ENCODE results near the gene CMSS1. TPM values are rescaled to one million over a fixed set of nuclear protein-coding genes. Genes with fewer than 3 reads are reported as not detected.

CMSS1 gene
- polyA plus RNA-seq, 2 of the 4 experiments (the other 2 are of a cell fraction), result 61.1 to 62.9 TPM

- H3K4me3 ChIP-seq, result no peak overlapping the region
- no peak for ATAC-seq
- no peaks in the 10 kb centered on the region for H3K4me1 ChIP-seq
- ChIA-PET CTCF (interaction anchor here (0.6 to 1.2 kb wide), 3 partner anchors 12 to 388 kb away, joined by 3 read pairs; no protein-coding TSS in a partner anchor), POLR2A (no interaction called here)
- FAIRE-seq, result no peak
- no peak overlapping the region for H3K27ac ChIP-seq
- H3K9me3 ChIP-seq, result peaks cover 2% of the 10 kb centered on the region; the same call in 2 of the 3 replicates
- TF ChIP-seq ZC3H11A (IDR thresholded peaks at IDR 0.05) (no peak), CHD2 (IDR thresholded peaks at IDR 0.05; ENCODE audit: low read length, partially characterized antibody) (no peak), EHMT2 (IDR thresholded peaks at IDR 0.05; ENCODE audit: low read depth) (no peak), ZNF302 (CRISPR knock-in tag; IDR thresholded peaks at IDR 0.05) (no peak), ESRRA (IDR thresholded peaks at IDR 0.05; ENCODE audit: borderline replicate concordance, low read length) (no peak), MAX (IDR thresholded peaks at IDR 0.05) (no peak), HOXB5 (CRISPR knock-in tag; IDR thresholded peaks at IDR 0.05) (no peak), MYC (IDR thresholded peaks at IDR 0.05; ENCODE audit: borderline replicate concordance, low read length) (no peak), ZSCAN20 (CRISPR knock-in tag; IDR thresholded peaks at IDR 0.05) (no peak)
- 63% methylated on average over 3 of the region's 3 CpGs for WGBS (ENCODE audit: missing lambda C conversion rate)
- no peak overlapping the region for H3K4me2 ChIP-seq
- DNase-seq (ENCODE audit: low read depth in 1 of 2, low spot score in 1 of 2), result no peak
These were observed 413.0 kb downstream of the CMSS1 start for GRCh38 chr3:100230710-100231109.

Small RNA genes within 50 kb of the gene (small RNA-seq; reads per million reads assigned to genes)
- 0 to 0.58 (median 0) reads per million in 6 experiments for gene MIR3921

Other genes with a start within 250 kb of the CMSS1 start
- not detected in 2 replicates for gene COL8A1, start 179.3 kb upstream of the CMSS1 start, polyA plus RNA-seq (2011; rRNA removed)
- not detected in 3 replicates for gene COL8A1, start 179.3 kb upstream of the CMSS1 start, polyA plus RNA-seq (2017; fragmentation: RNase III; extraction: RNeasy Plus Mini Kit Qiagen cat#74134 plus additional on column Dnase treatment)

Data from A549 (cell line).